ENCODE results near the gene TMEM9B.
"Not testable (repeated sequence)": the region's sequence is repeated elsewhere in the genome, so short reads cannot be mapped to it uniquely, and the experiment has no call there.

GRCh38 chr11:8935789-8936188 is 28.5 kb downstream of the TMEM9B start:
- TF ChIP-seq, protein P1, sequence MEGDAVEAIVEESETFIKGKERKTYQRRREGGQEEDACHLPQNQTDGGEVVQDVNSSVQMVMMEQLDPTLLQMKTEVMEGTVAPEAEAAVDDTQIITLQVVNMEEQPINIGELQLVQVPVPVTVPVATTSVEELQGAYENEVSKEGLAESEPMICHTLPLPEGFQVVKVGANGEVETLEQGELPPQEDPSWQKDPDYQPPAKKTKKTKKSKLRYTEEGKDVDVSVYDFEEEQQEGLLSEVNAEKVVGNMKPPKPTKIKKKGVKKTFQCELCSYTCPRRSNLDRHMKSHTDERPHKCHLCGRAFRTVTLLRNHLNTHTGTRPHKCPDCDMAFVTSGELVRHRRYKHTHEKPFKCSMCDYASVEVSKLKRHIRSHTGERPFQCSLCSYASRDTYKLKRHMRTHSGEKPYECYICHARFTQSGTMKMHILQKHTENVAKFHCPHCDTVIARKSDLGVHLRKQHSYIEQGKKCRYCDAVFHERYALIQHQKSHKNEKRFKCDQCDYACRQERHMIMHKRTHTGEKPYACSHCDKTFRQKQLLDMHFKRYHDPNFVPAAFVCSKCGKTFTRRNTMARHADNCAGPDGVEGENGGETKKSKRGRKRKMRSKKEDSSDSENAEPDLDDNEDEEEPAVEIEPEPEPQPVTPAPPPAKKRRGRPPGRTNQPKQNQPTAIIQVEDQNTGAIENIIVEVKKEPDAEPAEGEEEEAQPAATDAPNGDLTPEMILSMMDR (conservative IDR thresholded peaks at IDR 0.05 in 1 of 2, IDR thresholded peaks at IDR 0.05 in 1 of 2; ENCODE audit: low read depth in 1 of 2, low read length in 2 of 2): not testable (repeated sequence)
- not testable (repeated sequence) for TF ChIP-seq EZH2 (IDR thresholded peaks at IDR 0.05; ENCODE audit: low read length, missing control alignments)

Measured in fibroblast of lung (primary cell).